Breast epithelium (tissue), 3 donors: ENCODE results near the gene PLPPR3.

ENCODE experiments used
- CTCF ChIP-seq, 3 donors: fragments of 450-650 bp; IDR thresholded peaks; one replicate each; pipeline ENCODE4 v1.5.1; 2016 to 2017; ENCODE audit warnings: antibody characterized with exemption in 3 of 3, mild to moderate bottlenecking in 3 of 3, moderate library complexity in 3 of 3
- POLR2AphosphoS5 ChIP-seq, 3 donors: sonication (generic); formaldehyde crosslinking; IDR thresholded peaks; one replicate each; pipeline ENCODE4 v1.6.1; 2017; ENCODE audit warnings: antibody characterized with exemption in 3 of 3

GRCh38 chr19:782185-782877, 39.4 kb downstream of the PLPPR3 start:
- TF ChIP-seq POLR2AphosphoS5 (IDR thresholded peaks at IDR 0.05) (no peak), CTCF (IDR thresholded peaks at IDR 0.05) (no peak)
